Activated B cell treated with CpG ODN at 0.5 μM for 24 hours (primary cell): ENCODE measurements around the gene TNP1. TPM values are rescaled to one million over a fixed set of nuclear protein-coding genes. Genes with fewer than 3 reads are reported as not detected.

ENCODE experiments used
- ATAC-seq: fragments of 200-7000 bp; cut with Tn5 transposase; one replicate; pipeline ENCODE4 v1.10.0; 2021; ENCODE audit warnings: low read depth, mild to moderate bottlenecking, moderate library complexity
- CTCF ChIA-PET: fragments of 350-600 bp; sonication (Branson Sonifier 250); formaldehyde crosslinking; loops from one replicate; lab custom pipeline; 2021; ENCODE audit warnings: antibody characterized with exemption; lab: Charles Lee
- POLR2A ChIA-PET: fragments of 350-600 bp; sonication (Branson Sonifier 250); formaldehyde crosslinking; loops from one replicate; lab custom pipeline; 2021; ENCODE audit warnings: antibody characterized with exemption; lab: Charles Lee
- DNase-seq: peaks from one replicate; pipeline ENCODE4 v3.0.0; 2022
- H3K27ac Mint-ChIP-seq: one replicate; pipeline ENCODE4 v1.8.0; 2020; ENCODE audit warnings: mixed read lengths
- H3K27me3 Mint-ChIP-seq: one replicate; pipeline ENCODE4 v1.8.0; 2021; ENCODE audit warnings: mixed read lengths
- H3K36me3 Mint-ChIP-seq: one replicate; pipeline ENCODE4 v1.8.0; 2021; ENCODE audit warnings: low read depth, mixed read lengths
- H3K4me1 Mint-ChIP-seq: one replicate; pipeline ENCODE4 v1.8.0; 2021; ENCODE audit warnings: mixed read lengths
- H3K4me3 Mint-ChIP-seq: one replicate; pipeline ENCODE4 v1.8.0; 2020; ENCODE audit warnings: mild to moderate bottlenecking, mixed read lengths
- H3K9me3 Mint-ChIP-seq: one replicate; pipeline ENCODE4 v1.8.0; 2020; ENCODE audit warnings: mixed read lengths
- intact Hi-C: fragments of 100-400 bp; cut with micrococcal nuclease; formaldehyde crosslinking; loops from one replicate; pipeline ENCODE4 v1.15.1; 2024
- total RNA-seq: library from RNA; stranded (reverse); gene quantifications from 2 replicates; pipeline ENCODE4 v1.2.3, GENCODE V29; 2022
- TF ChIP-seq, protein P1 (sequence below): fragments of 200-600 bp; IDR thresholded peaks from one replicate; pipeline ENCODE4 v1.8.0; 2022; ENCODE audit warnings: antibody characterized with exemption, mild to moderate bottlenecking

The TNP1 gene
- total RNA-seq, 1 donor from 2014 or later, result not detected

GRCh38 chr2:216888887-216889622 lies 29.2 kb upstream of the TNP1 start:
- TF ChIP-seq, protein P1, sequence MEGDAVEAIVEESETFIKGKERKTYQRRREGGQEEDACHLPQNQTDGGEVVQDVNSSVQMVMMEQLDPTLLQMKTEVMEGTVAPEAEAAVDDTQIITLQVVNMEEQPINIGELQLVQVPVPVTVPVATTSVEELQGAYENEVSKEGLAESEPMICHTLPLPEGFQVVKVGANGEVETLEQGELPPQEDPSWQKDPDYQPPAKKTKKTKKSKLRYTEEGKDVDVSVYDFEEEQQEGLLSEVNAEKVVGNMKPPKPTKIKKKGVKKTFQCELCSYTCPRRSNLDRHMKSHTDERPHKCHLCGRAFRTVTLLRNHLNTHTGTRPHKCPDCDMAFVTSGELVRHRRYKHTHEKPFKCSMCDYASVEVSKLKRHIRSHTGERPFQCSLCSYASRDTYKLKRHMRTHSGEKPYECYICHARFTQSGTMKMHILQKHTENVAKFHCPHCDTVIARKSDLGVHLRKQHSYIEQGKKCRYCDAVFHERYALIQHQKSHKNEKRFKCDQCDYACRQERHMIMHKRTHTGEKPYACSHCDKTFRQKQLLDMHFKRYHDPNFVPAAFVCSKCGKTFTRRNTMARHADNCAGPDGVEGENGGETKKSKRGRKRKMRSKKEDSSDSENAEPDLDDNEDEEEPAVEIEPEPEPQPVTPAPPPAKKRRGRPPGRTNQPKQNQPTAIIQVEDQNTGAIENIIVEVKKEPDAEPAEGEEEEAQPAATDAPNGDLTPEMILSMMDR, result no peak
- H3K27me3 Mint-ChIP-seq, result peaks cover 3% of the 10 kb centered on the region
- no peaks in the 10 kb centered on the region for H3K36me3 Mint-ChIP-seq
- no peaks in the 10 kb centered on the region for H3K9me3 Mint-ChIP-seq
- ATAC-seq (no peak), DNase-seq (no peak)
- H3K27ac Mint-ChIP-seq, result no peak overlapping the region
- intact Hi-C loops, result no loop called here
- no peaks in the 10 kb centered on the region for H3K4me1 Mint-ChIP-seq
- CTCF ChIA-PET, result no interaction called here
- POLR2A ChIA-PET, result no interaction called here
- no peak overlapping the region for H3K4me3 Mint-ChIP-seq

DNA sequence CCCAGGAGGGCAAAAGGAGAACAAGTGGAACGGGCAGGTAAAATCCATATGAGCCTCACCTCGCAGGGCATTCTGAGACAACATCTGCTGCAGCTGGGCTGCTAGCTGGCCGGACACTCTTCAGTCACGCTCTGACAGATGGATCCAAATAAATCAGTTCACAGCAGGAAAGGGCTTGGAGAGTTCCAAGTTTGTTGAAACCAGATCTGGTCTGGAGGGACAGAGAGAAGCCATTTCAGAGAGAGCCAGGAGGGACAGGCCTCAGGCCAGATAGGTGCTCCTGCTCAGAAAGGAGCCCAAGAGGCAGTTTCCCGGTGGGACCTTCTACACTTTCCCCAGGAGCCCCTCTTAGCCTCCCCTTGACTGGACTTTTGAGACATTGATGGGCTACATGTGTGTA lies 28.2 kb upstream of the TNP1 start:
- Mint-ChIP-seq H3K4me3 (no peak overlapping the region), H3K27me3 (peaks cover 3% of the 10 kb centered on the region)
- TF ChIP-seq, protein P1, result no peak

GRCh38 chr2:216887138-216887537 lies 27.3 kb upstream of the TNP1 start:
- no peaks in the 10 kb centered on the region for H3K36me3 Mint-ChIP-seq
- no peaks in the 10 kb centered on the region for H3K9me3 Mint-ChIP-seq
- ChIA-PET POLR2A (no interaction called here), CTCF (no interaction called here)
- TF ChIP-seq, protein P1, result no peak
- H3K4me3 Mint-ChIP-seq, result no peak overlapping the region
- no peaks in the 10 kb centered on the region for H3K4me1 Mint-ChIP-seq
- DNase-seq (no peak), ATAC-seq (no peak)
- no peak overlapping the region for H3K27ac Mint-ChIP-seq
- peaks cover 3% of the 10 kb centered on the region for H3K27me3 Mint-ChIP-seq
- intact Hi-C loops, result no loop called here

More for the DNA sequence above, 28.2 kb upstream of the TNP1 start:
- no peak for DNase-seq
- ChIA-PET CTCF (no interaction called here), POLR2A (no interaction called here)
- no peaks in the 10 kb centered on the region for H3K4me1 Mint-ChIP-seq
- H3K27ac Mint-ChIP-seq, result no peak overlapping the region
- H3K9me3 Mint-ChIP-seq, result no peaks in the 10 kb centered on the region
- no peak for ATAC-seq
- H3K36me3 Mint-ChIP-seq, result no peaks in the 10 kb centered on the region
- intact Hi-C loops, result no loop called here

GRCh38 chr2:216885117-216885553 lies 25.3 kb upstream of the TNP1 start:
- CTCF ChIA-PET, result no interaction called here
- H3K4me3 Mint-ChIP-seq, result no peak overlapping the region
- no peaks in the 10 kb centered on the region for H3K27me3 Mint-ChIP-seq
- no peaks in the 10 kb centered on the region for H3K4me1 Mint-ChIP-seq
- TF ChIP-seq, protein P1, result no peak
- intact Hi-C loops, result no loop called here
- H3K36me3 Mint-ChIP-seq, result no peaks in the 10 kb centered on the region
- POLR2A ChIA-PET, result no interaction called here
- ATAC-seq (no peak), DNase-seq (no peak)
- no peak overlapping the region for H3K27ac Mint-ChIP-seq
- H3K9me3 Mint-ChIP-seq, result no peaks in the 10 kb centered on the region

GRCh38 chr2:216884347-216884746 lies 24.5 kb upstream of the TNP1 start:
- ChIA-PET CTCF (no interaction called here), POLR2A (no interaction called here)
- ATAC-seq, result no peak
- Mint-ChIP-seq H3K27me3 (no peaks in the 10 kb centered on the region), H3K27ac (no peak overlapping the region), H3K4me3 (no peak overlapping the region), H3K9me3 (no peaks in the 10 kb centered on the region), H3K4me1 (no peaks in the 10 kb centered on the region), H3K36me3 (no peaks in the 10 kb centered on the region)
- TF ChIP-seq, protein P1, result no peak
- intact Hi-C loops, result no loop called here
- DNase-seq, result no peak
